ENCODE data around the gene SYNGR4.

Gene SYNGR4

DNA sequence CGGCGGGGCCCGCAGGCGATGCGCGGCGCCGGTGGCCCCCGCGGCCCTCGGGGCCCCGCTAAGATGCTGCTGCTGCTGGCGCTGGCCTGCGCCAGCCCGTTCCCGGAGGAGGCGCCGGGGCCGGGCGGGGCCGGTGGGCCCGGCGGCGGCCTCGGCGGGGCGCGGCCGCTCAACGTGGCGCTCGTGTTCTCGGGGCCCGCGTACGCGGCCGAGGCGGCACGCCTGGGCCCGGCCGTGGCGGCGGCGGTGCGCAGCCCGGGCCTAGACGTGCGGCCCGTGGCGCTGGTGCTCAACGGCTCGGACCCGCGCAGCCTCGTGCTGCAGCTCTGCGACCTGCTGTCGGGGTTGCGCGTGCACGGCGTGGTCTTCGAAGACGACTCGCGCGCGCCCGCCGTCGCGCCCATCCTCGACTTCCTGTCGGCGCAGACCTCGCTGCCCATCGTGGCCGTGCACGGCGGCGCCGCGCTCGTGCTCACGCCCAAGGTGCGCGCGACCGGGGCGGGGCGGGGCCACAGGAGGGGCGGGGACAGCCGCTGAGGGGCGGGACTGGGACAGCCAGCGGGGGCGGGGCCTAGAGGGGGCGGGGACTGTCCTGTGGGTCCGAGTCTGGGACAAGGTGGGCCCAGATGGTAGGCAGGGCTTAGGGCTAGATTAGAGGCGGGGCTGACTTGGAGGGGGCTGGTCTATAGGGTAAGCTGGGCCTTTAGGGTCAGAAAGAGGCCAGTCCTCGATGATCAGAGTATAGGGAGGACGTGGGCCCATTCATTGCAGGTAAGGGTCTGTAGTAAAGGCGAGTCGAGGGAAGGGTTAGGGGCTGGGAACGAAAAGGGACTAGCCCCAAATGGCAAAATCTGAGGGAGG is 34.4 kb downstream of the SYNGR4 start:
- peak; percentile 85 for DNase-seq

DNA sequence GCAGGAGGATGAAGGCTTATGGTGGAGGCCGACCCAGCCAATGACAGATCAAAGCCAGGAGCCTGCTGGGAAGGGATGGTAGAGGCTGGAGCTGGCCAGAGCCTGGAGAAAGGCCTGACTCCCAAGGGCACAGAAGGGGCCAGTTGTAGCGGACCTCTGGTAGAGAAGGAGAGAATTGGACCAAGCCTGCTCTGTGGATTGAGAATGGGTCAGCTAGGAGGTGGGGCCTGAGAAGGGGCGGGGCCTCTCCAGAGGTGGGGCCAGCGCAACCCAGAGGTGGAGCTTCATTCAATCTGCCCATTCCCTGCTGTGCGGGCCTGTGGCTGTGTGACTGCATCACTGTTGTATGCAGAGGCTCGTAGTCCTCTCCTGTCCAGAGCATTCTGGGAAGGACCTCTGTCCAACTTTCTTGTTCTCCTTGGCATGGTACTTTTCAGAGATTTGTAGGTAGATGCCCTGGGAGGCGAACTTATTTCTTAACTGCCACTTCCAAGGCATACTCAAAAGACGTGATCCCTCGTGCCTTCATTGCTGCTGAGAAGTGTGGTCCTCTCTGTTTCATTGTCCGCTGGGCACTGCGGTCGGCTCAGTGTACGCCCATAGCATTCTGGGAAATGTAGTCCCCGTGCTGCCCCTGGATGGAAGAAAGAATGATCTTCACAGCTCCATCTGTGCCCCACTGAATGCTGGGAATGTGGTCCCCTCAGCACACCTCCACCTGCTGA is 36.0 kb downstream of the SYNGR4 start:
- peak; percentile 50 for DNase-seq

DNA sequence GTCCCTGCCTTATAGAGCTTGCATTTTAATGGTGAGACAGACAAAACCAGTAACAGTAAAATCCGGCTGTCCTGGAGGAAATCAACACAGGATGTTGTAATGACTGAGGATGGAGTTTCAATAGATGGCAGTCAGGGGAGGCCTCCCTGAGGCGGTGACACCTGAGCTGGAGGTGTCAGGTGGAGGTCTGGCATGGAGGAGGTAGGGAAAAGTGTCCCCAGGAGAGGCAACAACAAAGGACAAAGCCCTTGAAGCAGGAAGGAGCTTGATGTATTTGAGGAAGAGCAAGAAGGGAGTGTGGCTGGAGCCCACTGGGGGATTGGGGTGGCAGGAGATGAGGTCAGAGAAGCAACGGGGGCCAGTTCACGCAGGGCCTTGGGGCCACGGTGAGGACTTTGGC is 37.1 kb downstream of the SYNGR4 start:
- no peak for DNase-seq

DNA sequence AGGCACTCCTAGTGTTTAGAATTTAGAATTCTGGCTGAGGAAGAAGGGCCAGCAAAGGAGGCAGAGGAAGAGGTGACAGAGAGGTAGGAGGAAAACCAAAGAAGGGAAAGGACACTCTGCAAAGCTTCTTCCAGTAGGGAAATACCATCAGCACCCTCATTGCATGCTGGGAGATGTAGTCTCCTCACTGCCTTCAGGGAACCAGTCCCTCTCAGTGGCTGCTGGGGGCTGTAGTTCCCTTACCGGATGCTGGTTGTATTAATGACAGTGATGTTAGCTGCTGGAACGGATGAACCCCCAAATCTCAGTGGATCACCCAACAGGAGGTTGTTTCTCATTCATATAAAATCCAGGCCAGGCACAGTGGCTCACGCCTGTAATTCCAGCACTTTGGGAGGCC is 39.4 kb downstream of the SYNGR4 start:
- no peak for DNase-seq

DNA sequence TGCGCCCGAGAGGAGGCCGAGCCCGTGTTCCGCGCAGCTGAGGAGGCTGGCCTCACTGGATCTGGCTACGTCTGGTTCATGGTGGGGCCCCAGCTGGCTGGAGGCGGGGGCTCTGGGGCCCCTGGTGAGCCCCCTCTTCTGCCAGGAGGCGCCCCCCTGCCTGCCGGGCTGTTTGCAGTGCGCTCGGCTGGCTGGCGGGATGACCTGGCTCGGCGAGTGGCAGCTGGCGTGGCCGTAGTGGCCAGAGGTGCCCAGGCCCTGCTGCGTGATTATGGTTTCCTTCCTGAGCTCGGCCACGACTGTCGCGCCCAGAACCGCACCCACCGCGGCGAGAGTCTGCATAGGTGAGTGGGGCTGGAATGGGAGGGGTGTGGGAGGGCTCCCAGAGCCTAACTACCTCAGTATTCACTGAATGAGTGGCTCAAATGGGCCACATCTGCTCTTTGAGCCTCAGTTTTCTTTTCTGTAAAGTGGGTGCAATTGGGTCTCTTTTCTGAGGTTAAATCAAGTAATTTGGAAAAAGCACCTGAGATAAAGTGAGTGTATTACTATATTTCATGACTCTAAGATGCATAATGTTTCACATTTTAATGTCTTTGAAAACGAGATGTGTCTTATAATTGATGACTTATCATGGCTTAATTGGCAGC is 41.0 kb downstream of the SYNGR4 start:
- no peak for DNase-seq

DNA sequence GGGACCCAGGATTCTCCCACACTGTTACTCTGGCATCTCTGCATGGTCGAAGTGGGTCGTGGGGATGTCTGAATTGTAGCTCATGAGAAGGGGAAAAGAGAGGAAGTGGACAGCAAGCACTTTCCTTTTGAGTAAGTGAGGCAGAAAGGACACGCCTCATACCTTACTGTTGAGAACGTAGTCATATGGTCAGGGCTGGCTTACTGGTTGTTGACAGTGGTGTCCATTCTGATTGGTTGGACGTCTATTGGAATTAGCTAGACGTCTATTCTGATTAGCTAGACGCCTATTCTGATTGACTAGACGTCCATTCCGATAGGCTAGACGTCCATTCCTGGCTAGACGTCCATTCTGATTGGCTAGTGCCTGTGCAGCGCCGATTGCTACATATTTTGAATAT is 41.7 kb downstream of the SYNGR4 start:
- no peak for DNase-seq

DNA sequence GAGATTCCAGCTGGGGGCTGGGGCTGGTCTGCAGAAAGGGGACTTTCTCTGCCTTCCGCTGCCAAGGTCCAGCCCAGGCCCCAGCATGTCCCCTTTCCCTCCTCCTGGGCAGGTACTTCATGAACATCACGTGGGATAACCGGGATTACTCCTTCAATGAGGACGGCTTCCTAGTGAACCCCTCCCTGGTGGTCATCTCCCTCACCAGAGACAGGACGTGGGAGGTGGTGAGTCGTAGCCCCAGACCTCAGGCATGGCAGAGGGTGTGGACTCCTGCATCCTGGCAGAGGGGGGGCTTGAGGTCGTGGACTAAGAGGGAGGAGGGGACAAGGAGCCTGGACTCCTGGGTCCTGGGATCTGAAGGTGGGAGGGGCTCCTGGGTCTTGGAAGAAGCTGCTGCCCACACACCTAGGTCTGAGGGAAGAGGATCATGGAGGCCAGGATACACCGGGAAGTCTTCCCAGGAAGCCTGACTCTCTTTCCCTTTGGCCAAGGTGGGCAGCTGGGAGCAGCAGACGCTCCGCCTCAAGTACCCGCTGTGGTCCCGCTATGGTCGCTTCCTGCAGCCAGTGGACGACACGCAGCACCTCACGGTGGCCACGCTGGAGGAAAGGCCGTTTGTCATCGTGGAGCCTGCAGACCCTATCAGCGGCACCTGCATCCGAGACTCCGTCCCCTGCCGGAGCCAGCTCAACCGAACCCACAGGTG is 49.9 kb downstream of the SYNGR4 start:
- no peak for DNase-seq

DNA sequence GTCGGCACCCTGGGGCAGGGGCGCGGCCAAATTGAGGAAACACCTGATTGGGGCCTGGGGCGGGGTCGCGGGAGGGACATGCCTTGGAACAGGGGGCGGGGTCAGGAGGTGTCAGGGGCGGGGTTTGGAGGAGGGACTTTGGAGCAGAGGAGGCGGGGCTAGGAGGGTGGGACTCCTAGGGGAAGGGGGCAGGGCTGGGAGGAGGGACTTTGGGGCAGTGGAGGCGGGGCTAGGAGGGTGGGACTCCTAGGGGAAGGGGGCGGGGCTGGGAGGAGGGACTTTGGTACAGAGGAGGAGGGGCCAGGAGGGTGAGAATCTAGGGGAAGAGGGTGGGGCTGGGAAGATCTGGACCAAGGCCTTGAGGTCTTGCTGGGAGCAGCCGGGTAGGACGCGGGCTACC is 51.2 kb downstream of the SYNGR4 start:
- no peak for DNase-seq

DNA sequence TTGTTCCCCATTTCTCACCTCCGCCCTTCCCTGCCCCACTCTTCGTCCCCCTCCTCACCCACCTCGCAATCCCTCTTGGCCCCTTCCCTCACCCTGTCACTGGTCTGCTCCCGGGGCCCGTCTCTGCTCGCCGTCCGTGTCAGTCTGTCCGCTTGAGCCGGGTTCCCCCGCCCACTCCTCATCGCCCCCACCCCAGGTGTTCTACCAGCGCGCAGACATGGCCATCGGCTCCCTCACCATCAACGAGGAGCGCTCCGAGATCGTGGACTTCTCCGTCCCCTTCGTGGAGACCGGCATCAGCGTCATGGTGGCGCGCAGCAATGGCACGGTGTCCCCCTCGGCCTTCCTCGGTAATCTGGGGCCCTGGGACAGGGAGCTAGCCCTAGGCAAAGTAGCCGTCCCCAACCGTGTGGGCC is 51.6 kb downstream of the SYNGR4 start:
- no peak for DNase-seq

DNA sequence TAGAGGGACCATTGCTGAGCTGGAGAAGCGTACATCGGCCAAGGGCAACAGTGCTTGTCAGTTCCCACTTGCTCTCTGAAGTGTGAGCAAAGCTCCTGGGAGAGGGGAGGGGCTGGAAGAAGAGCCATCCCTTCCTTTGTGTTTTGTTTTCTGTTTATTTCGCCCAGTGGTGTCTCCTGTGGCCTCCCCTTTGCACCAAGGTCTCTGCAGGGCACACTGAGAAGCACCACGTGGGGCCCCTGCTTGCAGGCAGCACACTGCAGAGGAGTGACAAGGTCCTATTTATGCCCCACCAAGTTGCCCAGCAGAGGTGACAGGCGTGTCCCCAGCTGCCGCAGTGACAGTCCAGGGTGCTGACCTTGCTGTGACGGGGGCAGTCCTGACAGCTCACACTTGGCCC is 53.3 kb downstream of the SYNGR4 start:
- DNase-seq, result no peak

DNA sequence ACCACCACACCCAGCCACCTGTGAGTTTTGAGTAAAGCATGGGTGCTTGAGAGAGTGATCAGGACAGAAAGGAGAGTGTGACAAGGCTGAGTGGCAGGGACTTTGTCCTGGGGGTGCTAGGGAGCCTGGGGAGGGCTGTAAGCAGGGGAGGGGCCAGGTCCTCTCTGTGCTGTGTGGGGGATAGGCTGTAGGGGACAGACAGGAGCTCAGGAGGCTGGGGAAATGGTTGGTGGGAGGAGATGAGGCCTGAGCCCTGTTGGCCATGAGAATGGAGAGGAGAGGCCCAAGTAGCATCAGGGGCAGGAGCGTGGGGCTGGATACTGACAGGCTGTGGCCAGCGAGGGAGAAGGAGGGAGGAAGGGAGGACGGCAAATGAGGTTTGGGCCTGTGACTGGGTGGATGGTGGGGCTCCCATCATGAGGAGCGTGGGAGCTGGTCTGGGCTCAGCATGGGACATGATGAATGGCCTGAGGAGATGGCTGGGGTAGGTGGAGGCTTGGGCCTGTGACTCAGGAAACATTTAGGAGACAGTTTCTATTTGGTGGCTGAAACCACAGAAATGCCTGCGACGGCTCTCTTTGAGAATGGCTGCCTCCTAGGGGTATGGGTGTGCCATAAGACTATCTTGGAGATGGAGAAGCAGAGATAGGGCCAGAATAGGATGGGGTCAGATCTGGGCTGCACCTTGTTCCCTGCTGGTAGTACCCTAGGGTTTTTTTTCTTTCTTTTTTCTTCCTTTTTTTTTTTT is 54.3 kb downstream of the SYNGR4 start:
- no peak for DNase-seq

DNA sequence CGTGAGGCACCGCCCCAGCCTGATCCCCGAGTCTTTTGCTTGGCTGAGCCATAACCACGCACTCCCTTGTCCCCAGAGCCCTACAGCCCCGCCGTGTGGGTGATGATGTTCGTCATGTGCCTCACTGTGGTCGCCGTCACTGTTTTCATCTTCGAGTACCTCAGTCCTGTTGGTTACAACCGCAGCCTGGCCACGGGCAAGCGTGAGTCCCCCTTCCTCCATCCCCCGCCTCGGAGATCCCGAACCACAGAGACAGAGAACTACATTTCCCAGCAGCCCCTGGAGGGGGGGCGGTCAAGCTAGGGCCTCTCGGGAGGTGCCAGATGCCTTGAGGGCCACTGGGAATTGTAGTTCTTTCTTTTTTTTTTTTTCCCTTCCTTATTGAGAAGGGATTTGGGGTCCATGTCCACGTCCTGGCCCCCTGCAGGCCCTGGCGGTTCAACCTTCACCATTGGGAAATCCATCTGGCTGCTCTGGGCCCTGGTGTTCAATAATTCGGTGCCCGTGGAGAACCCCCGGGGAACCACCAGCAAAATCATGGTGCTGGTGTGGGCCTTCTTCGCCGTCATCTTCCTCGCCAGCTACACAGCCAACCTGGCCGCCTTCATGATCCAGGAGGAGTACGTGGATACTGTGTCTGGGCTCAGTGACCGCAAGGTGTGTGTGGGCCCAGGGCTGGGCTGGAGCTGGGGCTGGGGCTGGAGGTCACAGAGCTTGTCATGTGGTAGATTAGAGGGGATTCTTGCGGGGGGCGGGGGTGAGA is 55.2 kb downstream of the SYNGR4 start:
- DNase-seq, result no peak

DNA sequence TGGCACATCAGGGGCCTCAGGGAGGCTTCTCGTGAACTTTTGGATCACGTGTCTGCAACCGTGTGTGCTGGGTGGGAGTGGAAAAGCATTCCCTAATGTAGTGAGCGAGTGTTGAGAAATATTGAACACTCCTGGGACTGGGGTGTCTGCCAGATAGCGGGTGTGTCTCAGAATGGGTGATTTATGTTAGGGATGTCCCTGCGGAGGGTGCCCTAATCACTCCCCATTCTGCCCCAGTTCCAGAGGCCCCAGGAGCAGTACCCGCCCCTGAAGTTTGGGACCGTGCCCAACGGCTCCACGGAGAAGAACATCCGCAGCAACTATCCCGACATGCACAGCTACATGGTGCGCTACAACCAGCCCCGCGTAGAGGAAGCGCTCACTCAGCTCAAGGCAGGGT is 57.4 kb downstream of the SYNGR4 start:
- no peak for DNase-seq

DNA sequence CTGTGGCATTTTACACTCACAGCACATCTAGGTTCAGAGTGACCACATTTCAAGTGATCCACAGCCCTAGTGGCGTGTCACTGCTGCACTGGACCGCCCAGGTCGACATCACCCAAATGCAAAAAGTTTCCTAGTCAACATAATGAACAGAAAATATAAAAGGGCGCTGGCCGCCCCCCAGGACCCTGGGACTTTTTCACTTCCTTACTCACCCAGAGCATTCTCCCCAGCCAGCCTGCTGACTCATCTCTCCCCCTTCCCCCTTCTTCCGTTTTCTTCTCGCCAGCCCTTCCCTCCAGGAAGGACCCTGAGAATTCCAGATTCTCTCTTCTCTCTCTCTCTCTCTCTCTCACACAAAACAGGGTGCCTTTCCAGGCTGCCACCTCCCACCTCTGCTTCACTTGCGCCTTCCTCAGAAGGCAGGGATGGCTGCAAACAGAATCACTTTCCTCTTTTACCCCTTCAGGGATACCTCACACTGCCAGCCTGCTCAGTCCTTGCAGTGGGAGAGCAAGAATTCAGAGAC is 60.6 kb downstream of the SYNGR4 start:
- DNase-seq, result no peak

Measured in NCI-H748 treated with DMSO at 0.1 percent for 48 hours (cell line).